Activated naive CD4-positive, alpha-beta T cell treated with anti-CD3 and anti-CD28 coated beads, Interleukin-2, amount 50 U/mL, for 24 hours (primary cell): Measurements from ENCODE around the gene DSP.

Source experiments
- H3K27ac Mint-ChIP-seq: one replicate; pipeline ENCODE4 v1.8.0; 2021; ENCODE audit warnings: mild to moderate bottlenecking, mixed read lengths
- H3K27me3 Mint-ChIP-seq: one replicate; pipeline ENCODE4 v1.8.0; 2021; ENCODE audit warnings: mixed read lengths
- H3K36me3 Mint-ChIP-seq: one replicate; pipeline ENCODE4 v1.8.0; 2021; ENCODE audit warnings: mixed read lengths
- H3K4me1 Mint-ChIP-seq: one replicate; pipeline ENCODE4 v1.8.0; 2021; ENCODE audit warnings: mixed read lengths
- H3K4me3 Mint-ChIP-seq: one replicate; pipeline ENCODE4 v1.8.0; 2021; ENCODE audit warnings: mild to moderate bottlenecking, mixed read lengths
- H3K9me3 Mint-ChIP-seq: one replicate; pipeline ENCODE4 v1.8.0; 2021; ENCODE audit warnings: mixed read lengths

Gene DSP

DNA sequence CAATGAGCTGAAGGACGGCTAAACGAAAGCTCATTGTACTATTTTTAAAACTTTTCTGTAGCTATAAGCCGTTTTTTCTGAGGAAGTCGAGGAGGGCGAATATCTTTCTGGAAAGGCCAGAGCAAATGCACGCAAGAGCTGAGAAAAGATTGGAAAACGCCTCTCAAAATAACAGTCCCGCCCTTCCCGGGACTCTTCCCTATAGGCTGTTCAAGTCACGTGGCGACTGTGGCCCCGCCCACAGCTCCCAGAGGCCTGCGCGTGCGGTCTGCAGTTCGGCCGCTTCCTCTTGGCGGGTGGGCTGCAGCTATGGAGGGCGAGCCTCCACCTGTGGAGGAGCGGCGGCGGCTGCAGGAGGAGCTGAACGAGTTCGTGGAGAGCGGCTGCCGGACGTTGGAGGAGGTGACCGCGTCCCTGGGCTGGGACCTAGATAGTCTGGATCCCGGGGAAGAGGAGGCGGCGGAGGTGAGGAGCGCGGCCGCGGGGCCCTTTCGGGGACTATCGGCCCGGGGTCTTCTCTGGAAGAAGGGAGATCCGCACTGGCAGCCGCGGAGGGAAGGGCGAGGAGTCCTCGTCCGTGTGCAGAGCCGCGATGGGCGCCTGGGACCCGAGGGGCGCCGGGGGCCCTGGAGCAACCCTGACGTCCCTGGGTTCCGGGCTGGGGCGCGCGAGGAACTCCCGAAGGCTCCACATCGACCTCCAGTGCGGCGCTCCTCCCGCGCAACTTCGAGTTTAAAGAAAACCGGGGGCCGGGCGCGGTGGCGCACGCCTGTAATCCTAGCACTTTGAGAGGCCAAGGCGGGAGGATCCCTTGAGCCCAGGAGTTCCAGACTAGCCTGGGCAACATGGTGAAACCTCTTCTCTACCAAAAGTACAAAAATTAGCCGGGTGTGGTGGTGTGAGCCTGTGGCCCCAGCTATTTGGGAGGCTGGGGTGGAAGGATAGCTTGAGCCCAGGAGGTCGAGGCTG is 48.8 kb downstream of the DSP start, which contains the start of gene SNRNP48:
SNRNP48 (plus strand) TSS at position 250 of the 969 bp plus-strand sequence; CDS start at position 310, 60 bp downstream.
- no peaks in the 10 kb centered on the region for H3K27me3 Mint-ChIP-seq
- peaks cover 2% of the 10 kb centered on the region for H3K36me3 Mint-ChIP-seq
- H3K9me3 Mint-ChIP-seq = no peaks in the 10 kb centered on the region
- peak within 1 kb of the TSS; percentile 98 for H3K4me3 Mint-ChIP-seq
- peak within 1 kb of the TSS; percentile 92 for H3K27ac Mint-ChIP-seq
- peaks cover 53% of the 10 kb centered on the region for H3K4me1 Mint-ChIP-seq

DNA sequence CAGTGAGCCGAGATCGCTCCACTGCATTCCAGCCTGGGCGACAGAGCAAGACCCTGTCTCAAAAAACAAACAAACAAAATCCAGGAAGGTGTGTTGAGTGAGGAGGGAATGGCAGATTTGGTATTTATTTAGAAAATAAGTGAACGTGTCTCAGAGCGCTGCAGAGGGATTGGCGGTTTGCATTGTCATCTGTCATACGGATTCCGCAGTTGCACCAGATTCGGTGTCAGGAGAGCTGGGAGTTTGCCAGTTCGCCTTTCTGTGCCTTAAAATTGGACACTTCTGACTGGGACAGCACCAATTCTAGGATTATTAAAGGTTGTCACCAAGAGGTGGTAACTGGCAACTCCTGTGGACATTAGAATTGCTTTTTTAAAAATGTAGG is 49.4 kb downstream of the DSP start:
- Mint-ChIP-seq H3K36me3 (peaks cover 2% of the 10 kb centered on the region), H3K4me1 (peaks cover 53% of the 10 kb centered on the region), H3K4me3 (peak overlapping the region; percentile 98), H3K27ac (peak overlapping the region; percentile 87), H3K27me3 (no peaks in the 10 kb centered on the region), H3K9me3 (no peaks in the 10 kb centered on the region)

DNA sequence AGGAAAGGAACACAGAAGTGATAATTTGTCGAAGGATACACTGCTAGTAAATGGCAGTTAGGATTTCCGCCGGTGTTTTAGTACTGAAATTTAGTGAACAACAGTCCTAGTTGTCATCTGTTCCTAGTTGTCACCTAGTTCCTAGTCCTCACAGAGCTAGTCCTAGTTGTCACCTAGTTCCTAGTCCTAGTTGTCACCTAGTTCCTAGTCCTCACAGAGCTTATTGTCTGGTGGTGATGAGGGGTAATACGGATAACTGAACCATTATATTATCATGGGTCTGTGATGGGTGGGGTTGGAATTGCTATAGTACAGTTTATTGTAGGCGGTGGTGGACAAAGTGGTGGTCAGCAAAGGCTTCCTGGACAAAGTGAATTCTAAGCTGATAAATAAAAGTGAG is 50.3 kb downstream of the DSP start:
- Mint-ChIP-seq H3K9me3 (no peaks in the 10 kb centered on the region), H3K4me3 (peak overlapping the region; percentile 98), H3K27me3 (no peaks in the 10 kb centered on the region), H3K4me1 (peaks cover 53% of the 10 kb centered on the region), H3K27ac (peak overlapping the region; percentile 48), H3K36me3 (peaks cover 5% of the 10 kb centered on the region)

DNA sequence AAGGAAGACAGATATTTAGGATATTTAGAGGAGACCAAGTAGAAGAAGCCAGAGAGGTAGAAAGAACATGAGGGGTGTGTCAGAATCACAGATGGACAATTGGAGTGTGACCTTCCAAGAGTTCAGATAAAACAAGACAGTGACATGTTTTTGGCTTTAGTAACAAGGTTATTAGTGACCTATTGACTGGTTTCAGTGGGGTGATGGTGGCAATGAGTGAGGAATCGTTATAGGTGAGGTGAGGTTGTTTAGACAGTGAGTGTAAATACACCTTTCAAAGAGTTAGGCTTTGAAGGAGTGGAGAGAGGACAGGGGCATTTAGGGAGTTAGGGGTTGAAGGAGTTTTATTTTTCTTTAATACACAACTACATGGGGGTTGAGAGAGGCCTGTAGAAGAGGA is 51.8 kb downstream of the DSP start:
- H3K4me1 Mint-ChIP-seq = peaks cover 46% of the 10 kb centered on the region
- H3K27ac Mint-ChIP-seq = no peak overlapping the region
- no peaks in the 10 kb centered on the region for H3K9me3 Mint-ChIP-seq
- no peak overlapping the region for H3K4me3 Mint-ChIP-seq
- H3K36me3 Mint-ChIP-seq = peaks cover 5% of the 10 kb centered on the region
- H3K27me3 Mint-ChIP-seq = no peaks in the 10 kb centered on the region

DNA sequence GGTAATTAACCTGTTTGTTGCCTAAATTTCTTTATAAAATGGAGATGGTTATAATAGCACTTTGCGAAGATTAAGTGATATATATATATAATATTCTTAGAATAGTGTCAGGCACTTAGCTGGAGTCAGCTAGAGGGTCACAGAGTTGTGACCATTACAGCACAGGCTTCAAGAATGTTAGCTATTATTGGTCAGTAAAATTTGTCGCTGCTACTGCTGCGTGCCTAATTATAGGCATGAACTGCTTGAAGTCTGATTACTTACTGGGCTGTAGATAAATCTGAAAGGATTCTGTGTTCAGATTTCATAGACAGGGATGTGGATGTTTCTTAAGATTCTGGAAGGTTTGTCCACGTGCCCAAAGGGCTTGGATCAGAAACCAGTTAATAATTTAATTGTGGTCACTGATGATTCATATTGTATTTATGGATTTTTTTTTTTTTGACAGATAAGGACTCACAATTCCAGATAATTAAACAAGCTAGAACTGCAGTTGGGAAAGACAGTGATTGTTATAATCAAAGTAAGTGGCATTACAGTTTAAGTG is 53.2 kb downstream of the DSP start:
- Mint-ChIP-seq H3K27ac (no peak overlapping the region), H3K4me1 (peaks cover 41% of the 10 kb centered on the region), H3K36me3 (peaks cover 5% of the 10 kb centered on the region), H3K9me3 (no peaks in the 10 kb centered on the region), H3K4me3 (no peak overlapping the region), H3K27me3 (no peaks in the 10 kb centered on the region)

DNA sequence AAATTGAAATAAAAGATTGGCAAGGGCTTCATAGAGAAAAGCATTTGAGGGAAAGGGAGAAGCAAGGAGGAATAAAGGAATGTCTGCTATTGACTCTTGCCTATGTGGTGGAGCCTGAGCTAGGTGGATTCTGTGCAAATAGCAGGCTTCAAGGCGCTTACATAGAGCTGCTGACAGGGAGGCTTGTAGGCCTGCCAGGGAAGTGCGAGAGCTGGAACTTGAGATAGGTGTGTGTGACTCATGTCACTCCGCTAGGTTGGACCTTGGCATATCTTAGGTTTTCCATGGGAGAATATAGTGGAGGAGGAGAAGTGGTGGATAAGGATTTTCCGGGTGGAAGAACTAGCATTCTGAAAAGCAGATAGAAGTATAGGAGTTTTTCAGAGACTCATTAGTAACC is 62.5 kb downstream of the DSP start:
- Mint-ChIP-seq H3K36me3 (peaks cover 23% of the 10 kb centered on the region), H3K27ac (peak overlapping the region; percentile 49), H3K4me3 (no peak overlapping the region), H3K4me1 (peaks cover 16% of the 10 kb centered on the region), H3K27me3 (no peaks in the 10 kb centered on the region), H3K9me3 (no peaks in the 10 kb centered on the region)

DNA sequence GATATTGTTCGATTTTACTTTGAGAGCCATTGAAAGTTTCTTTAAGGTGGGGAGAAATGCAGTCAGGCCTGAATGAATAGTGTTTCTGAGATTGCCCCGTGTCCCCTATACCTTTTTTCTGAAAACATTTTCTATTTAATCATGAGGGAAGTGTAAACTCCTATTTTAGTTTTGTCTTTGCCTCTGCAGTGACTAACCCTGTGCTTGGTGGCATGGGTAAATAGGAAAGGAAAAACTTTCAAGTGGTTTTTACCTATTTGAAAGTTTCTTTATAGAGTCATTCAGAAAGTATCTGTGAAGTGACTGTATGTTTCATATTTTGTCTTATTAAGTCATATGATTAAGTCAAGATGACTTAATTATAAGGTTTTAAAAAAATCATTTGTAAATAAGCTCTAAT is 63.0 kb downstream of the DSP start:
- no peak overlapping the region for H3K4me3 Mint-ChIP-seq
- peaks cover 23% of the 10 kb centered on the region for H3K36me3 Mint-ChIP-seq
- H3K27me3 Mint-ChIP-seq = no peaks in the 10 kb centered on the region
- peak overlapping the region; percentile 57 for H3K27ac Mint-ChIP-seq
- H3K4me1 Mint-ChIP-seq = peaks cover 16% of the 10 kb centered on the region
- H3K9me3 Mint-ChIP-seq = no peaks in the 10 kb centered on the region

DNA sequence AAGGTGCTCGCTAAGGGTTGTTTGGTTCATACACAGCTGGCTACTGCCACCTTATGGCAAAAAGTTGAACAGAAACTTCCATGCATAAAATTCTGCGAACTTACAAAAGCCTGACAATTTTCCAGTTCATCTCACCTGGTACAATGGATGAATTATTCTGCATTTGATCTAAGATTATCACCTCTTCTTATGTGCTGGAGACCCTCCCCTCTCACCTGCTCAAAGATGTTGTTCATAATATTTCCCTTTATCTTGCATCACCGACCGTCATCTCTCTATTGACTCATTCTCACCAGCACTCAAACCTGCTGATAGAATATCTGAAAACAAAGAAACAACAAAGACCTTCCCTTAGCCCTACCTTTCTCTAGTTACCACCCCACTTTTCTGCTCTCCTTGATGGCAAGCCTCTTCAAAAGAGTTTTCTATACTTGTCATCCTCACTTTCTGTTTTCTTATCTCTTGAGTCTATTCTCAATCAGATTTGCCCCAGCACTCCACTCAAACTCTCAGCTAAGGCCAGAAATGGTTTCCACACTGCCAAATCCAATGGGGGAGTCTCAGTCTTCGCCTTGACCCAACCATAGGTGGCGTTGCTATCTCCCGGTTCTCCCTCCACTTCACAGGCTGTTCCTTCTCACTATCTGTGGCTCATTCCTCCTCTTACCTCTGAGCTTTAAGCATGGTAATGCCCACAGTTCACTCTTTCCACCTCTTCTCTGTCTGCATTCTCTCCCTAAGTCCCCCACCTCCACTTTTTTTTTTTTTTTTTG is 74.3 kb downstream of the DSP start:
- H3K9me3 Mint-ChIP-seq = no peaks in the 10 kb centered on the region
- H3K36me3 Mint-ChIP-seq = peaks cover 3% of the 10 kb centered on the region
- no peaks in the 10 kb centered on the region for H3K27me3 Mint-ChIP-seq
- H3K4me1 Mint-ChIP-seq = peaks cover 12% of the 10 kb centered on the region
- peak overlapping the region; percentile 8 for H3K4me3 Mint-ChIP-seq
- peak overlapping the region; percentile 25 for H3K27ac Mint-ChIP-seq

DNA sequence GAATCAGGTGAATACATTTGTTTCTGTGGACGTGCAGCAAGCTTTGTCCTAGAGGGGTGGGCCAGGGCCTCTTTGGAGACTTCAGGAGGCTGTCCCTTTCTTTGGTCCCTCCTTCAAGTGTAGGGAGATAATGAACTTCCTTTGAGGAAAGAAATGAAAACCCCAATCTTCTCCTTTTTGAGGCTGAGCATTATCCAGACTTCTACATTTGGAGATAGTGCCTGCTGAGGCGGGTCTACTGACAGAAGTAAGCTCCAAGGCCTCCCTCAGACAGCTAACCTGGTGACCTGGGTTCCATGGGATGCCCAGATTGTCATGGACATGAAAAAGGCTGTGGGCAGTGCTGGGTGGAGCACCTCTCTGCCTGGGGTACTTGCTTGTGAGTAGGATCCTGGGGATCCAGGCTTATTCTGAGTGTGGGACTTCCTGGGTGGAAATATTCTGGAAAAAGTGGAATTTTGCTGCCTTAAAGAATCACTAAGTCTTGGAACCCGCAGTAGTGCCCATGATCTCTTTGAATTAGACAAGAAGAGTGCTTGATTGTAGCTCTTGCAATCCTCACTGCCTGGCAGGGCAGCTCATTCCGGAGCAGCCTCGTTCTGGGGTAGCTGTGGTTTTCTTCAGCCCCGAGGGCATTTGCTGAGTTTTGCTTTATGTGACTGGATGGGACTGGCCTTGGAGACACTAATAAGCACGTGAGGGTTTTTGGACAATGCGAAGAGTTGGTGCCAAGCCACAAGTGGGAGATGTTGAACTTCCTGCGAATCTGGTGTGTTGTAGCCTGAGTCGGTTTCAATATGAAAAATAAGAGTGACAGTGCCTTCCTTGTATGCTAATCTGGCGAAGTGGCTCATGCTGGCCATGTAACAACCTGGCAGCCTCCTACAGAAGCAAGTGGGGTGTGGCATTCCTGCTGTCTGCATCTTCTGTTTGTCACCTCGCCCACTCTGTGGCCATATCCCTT is 76.6 kb downstream of the DSP start:
- H3K27me3 Mint-ChIP-seq = no peaks in the 10 kb centered on the region
- H3K4me1 Mint-ChIP-seq = peaks cover 12% of the 10 kb centered on the region
- peaks cover under 1% of the 10 kb centered on the region for H3K36me3 Mint-ChIP-seq
- no peak overlapping the region for H3K4me3 Mint-ChIP-seq
- H3K9me3 Mint-ChIP-seq = no peaks in the 10 kb centered on the region
- H3K27ac Mint-ChIP-seq = no peak overlapping the region

DNA sequence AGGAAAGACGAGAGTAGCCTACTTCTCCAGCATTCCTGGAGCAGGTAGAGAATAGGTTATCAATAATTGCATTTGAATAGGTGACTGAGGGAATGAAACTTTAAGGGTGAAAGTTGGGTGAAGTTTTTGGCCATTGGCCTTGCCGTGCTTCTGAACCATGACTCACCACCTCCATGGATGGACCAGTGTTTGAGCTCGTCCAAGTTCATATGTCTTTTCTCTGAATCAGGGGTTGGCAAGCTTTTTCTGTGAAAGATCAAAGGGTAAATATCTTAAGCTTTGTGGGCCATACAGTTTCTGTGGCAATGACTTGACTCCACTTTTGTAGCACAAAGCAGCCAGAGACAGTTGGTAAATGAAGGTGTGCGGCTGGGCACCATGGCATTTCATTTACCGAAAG is 80.3 kb downstream of the DSP start:
- H3K9me3 Mint-ChIP-seq = no peaks in the 10 kb centered on the region
- H3K27me3 Mint-ChIP-seq = no peaks in the 10 kb centered on the region
- no peak overlapping the region for H3K27ac Mint-ChIP-seq
- H3K4me3 Mint-ChIP-seq = no peak overlapping the region
- H3K36me3 Mint-ChIP-seq = no peaks in the 10 kb centered on the region
- peaks cover 2% of the 10 kb centered on the region for H3K4me1 Mint-ChIP-seq

DNA sequence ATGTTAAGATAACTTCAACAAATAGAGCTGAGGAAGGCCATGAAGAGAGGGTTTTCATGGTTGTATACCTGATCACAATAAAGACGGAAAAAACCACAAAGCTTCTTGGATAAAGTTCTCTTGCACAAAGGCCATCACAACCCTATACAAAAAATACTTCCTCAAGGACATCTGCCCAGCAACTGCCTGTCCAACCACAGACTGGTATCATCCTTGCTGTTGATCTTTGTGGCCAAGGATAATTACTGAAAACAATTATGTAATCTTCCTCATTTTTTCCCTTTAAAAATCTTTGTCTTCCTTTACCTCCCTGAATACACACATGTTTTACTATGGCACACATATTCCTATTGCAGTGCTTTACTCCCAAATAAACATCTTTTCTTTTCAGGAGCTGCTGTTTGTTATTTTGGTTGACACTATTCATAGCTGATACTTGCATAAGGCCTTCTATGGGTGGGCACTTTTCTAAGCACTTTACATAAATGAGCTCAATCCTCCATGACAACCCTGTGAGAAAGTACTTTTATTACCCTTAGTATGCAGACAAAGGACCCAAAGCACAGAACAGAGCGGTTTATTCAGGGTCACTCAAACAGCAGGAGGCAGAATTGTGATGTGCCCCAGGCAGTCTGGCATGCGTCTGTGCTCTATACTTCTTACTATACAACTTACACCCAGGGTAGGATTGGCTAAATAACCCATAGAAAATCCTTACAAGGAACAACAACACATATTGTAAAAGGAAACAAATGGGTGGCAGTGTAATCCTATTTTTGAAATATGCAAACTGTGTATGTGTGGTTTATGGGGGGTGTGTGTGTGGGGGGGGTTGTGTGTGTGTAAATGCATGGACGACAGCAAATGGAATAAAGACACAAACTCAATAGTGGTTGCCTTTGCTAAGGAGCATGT is 83.6 kb downstream of the DSP start:
- Mint-ChIP-seq H3K27ac (no peak overlapping the region), H3K9me3 (no peaks in the 10 kb centered on the region), H3K36me3 (no peaks in the 10 kb centered on the region), H3K27me3 (peaks cover 2% of the 10 kb centered on the region), H3K4me1 (no peaks in the 10 kb centered on the region), H3K4me3 (no peak overlapping the region)

DNA sequence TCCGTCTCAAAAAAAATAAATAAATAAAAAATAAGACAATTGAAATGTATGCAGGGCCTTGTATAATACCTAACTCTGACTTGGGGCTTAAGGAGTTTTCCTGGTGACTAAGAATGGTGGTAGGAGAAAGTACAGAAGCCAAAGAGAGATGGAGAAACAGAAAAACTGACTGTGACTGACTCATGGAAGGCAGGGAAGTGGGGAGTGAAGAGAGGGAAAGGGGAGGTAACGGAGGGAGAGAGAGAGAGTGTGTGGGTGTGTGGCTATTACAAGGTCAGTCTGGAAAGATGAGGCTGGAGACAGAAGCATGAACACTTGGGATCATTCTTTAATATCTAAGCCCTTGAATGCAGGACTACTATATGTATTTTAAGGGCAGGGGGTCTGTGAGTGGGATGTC is 87.0 kb downstream of the DSP start:
- no peaks in the 10 kb centered on the region for H3K36me3 Mint-ChIP-seq
- no peaks in the 10 kb centered on the region for H3K9me3 Mint-ChIP-seq
- no peak overlapping the region for H3K27ac Mint-ChIP-seq
- H3K4me3 Mint-ChIP-seq = no peak overlapping the region
- peaks cover 2% of the 10 kb centered on the region for H3K27me3 Mint-ChIP-seq
- no peaks in the 10 kb centered on the region for H3K4me1 Mint-ChIP-seq

DNA sequence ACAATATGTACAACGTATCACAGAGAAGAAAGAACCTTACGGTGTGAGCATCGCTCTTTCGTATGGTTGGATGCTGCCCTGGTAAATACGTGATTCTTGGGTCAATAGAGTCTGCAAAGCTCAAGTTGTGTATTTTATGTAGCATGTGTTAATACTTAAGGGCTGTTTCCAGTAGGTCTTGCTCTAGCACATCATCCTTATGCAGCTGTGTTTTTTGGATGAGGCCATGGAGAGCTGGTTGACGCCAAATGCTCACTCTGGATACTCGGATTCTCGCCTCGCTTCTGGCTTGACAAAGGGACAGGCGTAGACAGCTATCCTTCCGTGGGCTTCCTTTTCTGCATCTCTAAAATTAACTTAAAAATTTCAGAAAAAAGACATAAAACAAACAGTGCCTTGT is 87.4 kb downstream of the DSP start:
- Mint-ChIP-seq H3K4me3 (no peak overlapping the region), H3K9me3 (no peaks in the 10 kb centered on the region), H3K36me3 (no peaks in the 10 kb centered on the region), H3K27ac (no peak overlapping the region), H3K27me3 (peaks cover 2% of the 10 kb centered on the region), H3K4me1 (no peaks in the 10 kb centered on the region)

DNA sequence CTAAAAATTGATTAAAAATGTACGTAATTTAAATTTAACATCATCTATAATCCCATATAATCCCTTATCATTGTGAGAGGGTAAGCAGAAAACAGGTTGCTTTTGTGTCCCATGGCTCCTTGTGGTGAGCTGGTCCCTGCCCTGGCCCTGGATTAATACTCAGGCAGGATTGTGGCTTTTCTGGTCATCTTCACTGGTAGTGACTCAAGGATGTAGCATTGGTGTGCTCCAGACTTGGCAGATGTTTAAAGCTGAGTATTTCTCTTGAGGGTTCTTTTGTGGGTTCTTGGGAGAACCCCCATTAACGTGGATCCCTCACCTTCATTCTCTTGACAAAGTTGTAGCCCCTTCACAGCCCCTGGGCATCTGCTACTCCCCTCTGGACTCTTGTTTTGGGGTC is 87.8 kb downstream of the DSP start:
- Mint-ChIP-seq H3K9me3 (no peaks in the 10 kb centered on the region), H3K27ac (no peak overlapping the region), H3K36me3 (no peaks in the 10 kb centered on the region), H3K4me3 (no peak overlapping the region), H3K4me1 (no peaks in the 10 kb centered on the region), H3K27me3 (peaks cover 2% of the 10 kb centered on the region)
